Natural killer cell (primary cell): ENCODE measurements around the gene SLC2A1. TPM values are rescaled to one million over a fixed set of nuclear protein-coding genes. Genes with fewer than 3 reads are reported as not detected.

Source experiments
- ATAC-seq, 3 donors: fragments of 150-1000 bp in 2 of 3; fragments of 200-7000 bp in 1 of 3; cut with Tn5 transposase; 1 replicate in 1 of 3; 2 replicates in 2 of 3; pipeline ENCODE4 v1.10.0; 2021; ENCODE audit warnings: mild to moderate bottlenecking in 2 of 3, moderate library complexity in 2 of 3
- DNase-seq, 2 donors: peaks; one replicate each; pipeline versions ENCODE4 v3.0.0 to v3.0.0-alpha.2; 2013 to 2021; ENCODE audit warnings: mixed read lengths in 1 of 2
- H3K27ac ChIP-seq: one replicate; pipeline ENCODE4 v1.5.1; 2013; ENCODE audit warnings: mild to moderate bottlenecking, low read length
- H3K27me3 ChIP-seq: one replicate; pipeline ENCODE4 v1.6.1; 2013; ENCODE audit warnings: low read length; ENCODE audit not compliant: control insufficient read depth, insufficient read depth
- H3K36me3 ChIP-seq: one replicate; pipeline ENCODE4 v1.6.1; 2013; ENCODE audit warnings: low read length; ENCODE audit not compliant: control insufficient read depth, insufficient read depth
- H3K4me1 ChIP-seq: one replicate; pipeline ENCODE4 v1.6.1; 2013; ENCODE audit warnings: low read length; ENCODE audit not compliant: control insufficient read depth, insufficient read depth
- H3K4me3 ChIP-seq: one replicate; pipeline ENCODE4 v1.5.1; 2013; ENCODE audit warnings: low read length
- H3K9me3 ChIP-seq: one replicate; pipeline ENCODE4 v1.6.1; 2013; ENCODE audit warnings: low read length; ENCODE audit not compliant: control insufficient read depth, insufficient read depth
- H3K27ac Mint-ChIP-seq, 2 donors: one replicate each; pipeline ENCODE4 v1.8.0; 2022; ENCODE audit warnings: mild to moderate bottlenecking in 2 of 2, mixed read lengths in 2 of 2, moderate library complexity in 1 of 2
- H3K27me3 Mint-ChIP-seq, 2 donors: one replicate each; pipeline ENCODE4 v1.8.0; 2022; ENCODE audit warnings: low read depth in 2 of 2, mixed read lengths in 2 of 2
- H3K36me3 Mint-ChIP-seq: one replicate; pipeline ENCODE4 v1.8.0; 2022; ENCODE audit warnings: mixed read lengths
- H3K4me1 Mint-ChIP-seq, 2 donors: one replicate each; pipeline ENCODE4 v1.8.0; 2022; ENCODE audit warnings: mixed read lengths in 2 of 2
- H3K4me3 Mint-ChIP-seq: one replicate; pipeline ENCODE4 v1.8.0; 2022; ENCODE audit warnings: mild to moderate bottlenecking, moderate library complexity, mixed read lengths
- H3K9me3 Mint-ChIP-seq, 2 donors: one replicate each; pipeline ENCODE4 v1.8.0; 2022; ENCODE audit warnings: mixed read lengths in 2 of 2
- WGBS: methylation state at CpG from one replicate; pipeline ENCODE4 v1.1.7; 2013; ENCODE audit warnings: missing lambda C conversion rate; ENCODE audit not compliant: insufficient coverage; 5-methylcytosine and 5-hydroxymethylcytosine counted together
- intact Hi-C: fragments of 100-400 bp; cut with micrococcal nuclease; formaldehyde crosslinking; loops from one replicate; pipeline ENCODE4 v1.14.2; 2022
- total RNA-seq, 4 donors: library from RNA; stranded (reverse); fragments of 120-200 nt in 1 of 4; gene quantifications; one replicate each; pipeline versions ENCODE4 v1.2.3 to v1.2.4, GENCODE V29; 2013 to 2022
- TF ChIP-seq, protein P1 (sequence below): fragments of 200-600 bp; IDR thresholded peaks from one replicate; pipeline ENCODE4 v1.8.0; 2022; ENCODE audit warnings: antibody characterized with exemption

The SLC2A1 gene
- total RNA-seq, 3 donors from 2014 or later (not counting 1 experiment from before 2014, with no cell fraction given), result 94.7 to 143 (median 95.1) TPM

GRCh38 chr1:42938645-42939615 is 19.7 kb downstream of the SLC2A1 start:
- Mint-ChIP-seq H3K27ac (peak overlapping the region; percentile 96 to 98), H3K27me3 (no peaks in the 10 kb centered on the region), H3K9me3 (no peaks in the 10 kb centered on the region), H3K4me3 (peak overlapping the region; percentile 83), H3K36me3 (peaks cover 18% of the 10 kb centered on the region), H3K4me1 (peaks cover 90 to 94% of the 10 kb centered on the region in 2 donors)
- Histone ChIP-seq H3K27me3 (no peaks in the 10 kb centered on the region), H3K27ac (peak overlapping the region; percentile 92), H3K9me3 (no peaks in the 10 kb centered on the region), H3K4me1 (peaks cover 97% of the 10 kb centered on the region), H3K36me3 (peaks cover 48% of the 10 kb centered on the region), H3K4me3 (no peak overlapping the region)
- TF ChIP-seq, protein P1, sequence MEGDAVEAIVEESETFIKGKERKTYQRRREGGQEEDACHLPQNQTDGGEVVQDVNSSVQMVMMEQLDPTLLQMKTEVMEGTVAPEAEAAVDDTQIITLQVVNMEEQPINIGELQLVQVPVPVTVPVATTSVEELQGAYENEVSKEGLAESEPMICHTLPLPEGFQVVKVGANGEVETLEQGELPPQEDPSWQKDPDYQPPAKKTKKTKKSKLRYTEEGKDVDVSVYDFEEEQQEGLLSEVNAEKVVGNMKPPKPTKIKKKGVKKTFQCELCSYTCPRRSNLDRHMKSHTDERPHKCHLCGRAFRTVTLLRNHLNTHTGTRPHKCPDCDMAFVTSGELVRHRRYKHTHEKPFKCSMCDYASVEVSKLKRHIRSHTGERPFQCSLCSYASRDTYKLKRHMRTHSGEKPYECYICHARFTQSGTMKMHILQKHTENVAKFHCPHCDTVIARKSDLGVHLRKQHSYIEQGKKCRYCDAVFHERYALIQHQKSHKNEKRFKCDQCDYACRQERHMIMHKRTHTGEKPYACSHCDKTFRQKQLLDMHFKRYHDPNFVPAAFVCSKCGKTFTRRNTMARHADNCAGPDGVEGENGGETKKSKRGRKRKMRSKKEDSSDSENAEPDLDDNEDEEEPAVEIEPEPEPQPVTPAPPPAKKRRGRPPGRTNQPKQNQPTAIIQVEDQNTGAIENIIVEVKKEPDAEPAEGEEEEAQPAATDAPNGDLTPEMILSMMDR, result no peak
- whole genome bisulfite sequencing, result 79% methylated on average over 14 of the region's 14 CpGs
- intact Hi-C loops, result loop anchor here (10.0 kb wide), 2 partner anchors 474 to 1044 kb away; partner anchors contain the start of gene CCDC30
- ATAC-seq, result peak in 1 of 3 donors; percentile 3
- DNase-seq, result no peak

DNA sequence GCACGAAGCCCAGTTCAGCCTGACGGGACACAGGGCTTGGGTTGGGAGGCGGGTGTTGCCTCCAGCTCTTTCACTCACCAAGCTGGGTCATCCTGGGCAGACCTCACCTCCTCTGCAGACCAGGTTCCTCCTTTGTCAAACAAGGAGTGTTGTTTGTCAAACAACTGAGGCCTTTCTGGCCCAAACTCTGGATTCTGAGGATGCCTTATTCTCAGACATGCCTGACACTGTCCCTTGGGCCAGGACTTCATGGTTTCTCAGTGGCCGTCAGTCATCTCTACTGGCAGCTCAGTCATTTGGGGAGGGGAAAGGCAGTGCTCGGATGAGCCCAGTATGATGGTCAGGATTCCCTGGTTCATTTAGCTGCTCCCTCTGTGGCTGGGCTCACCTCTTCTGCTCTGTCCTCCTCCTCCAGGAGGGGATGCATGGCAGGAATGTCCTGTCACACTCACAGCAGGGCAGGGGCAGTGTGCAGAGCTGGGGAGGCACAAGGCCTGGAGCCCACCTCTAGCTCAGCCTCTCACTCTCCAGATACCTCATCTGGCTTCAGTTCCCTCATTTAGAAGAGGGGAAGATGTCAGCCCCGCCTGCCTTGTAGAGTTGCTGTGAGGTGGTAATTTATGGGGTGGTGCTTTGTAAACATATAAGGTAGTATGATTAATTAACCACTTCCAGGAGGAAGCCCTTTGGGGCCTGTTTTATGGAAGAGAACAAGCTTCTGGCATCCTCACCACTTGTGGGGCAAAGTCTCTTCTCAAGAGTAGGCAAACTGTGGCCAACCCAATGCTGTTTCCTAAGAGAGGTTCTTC is 20.6 kb downstream of the SLC2A1 start:
- Mint-ChIP-seq H3K27me3 (no peaks in the 10 kb centered on the region), H3K27ac (peak overlapping the region; percentile 96 to 98), H3K4me1 (peaks cover 90 to 94% of the 10 kb centered on the region in 2 donors), H3K4me3 (peak overlapping the region; percentile 84), H3K36me3 (peaks cover 18% of the 10 kb centered on the region), H3K9me3 (no peaks in the 10 kb centered on the region)
- TF ChIP-seq, protein P1, result no peak
- H3K4me3 ChIP-seq, result no peak overlapping the region
- H3K36me3 ChIP-seq, result peaks cover 51% of the 10 kb centered on the region
- peak in 1 of 2 donors; percentile 50 for DNase-seq
- no peaks in the 10 kb centered on the region for H3K9me3 ChIP-seq
- H3K27ac ChIP-seq, result peak overlapping the region; percentile 92
- intact Hi-C loops, result loop anchor here (1.0 to 10.0 kb wide), 3 partner anchors 17 to 1043 kb away; partner anchors contain the start of gene CCDC30
- peaks cover 97% of the 10 kb centered on the region for H3K4me1 ChIP-seq
- H3K27me3 ChIP-seq, result no peaks in the 10 kb centered on the region
- ATAC-seq, result peak; percentile 9 to 31 (median 11)
- WGBS, result 70% methylated on average over 6 of the region's 6 CpGs

GRCh38 chr1:42937141-42937696 is 21.4 kb downstream of the SLC2A1 start:
- H3K36me3 Mint-ChIP-seq, result peaks cover 18% of the 10 kb centered on the region
- DNase-seq, result peak; percentile 52 to 61

More at GRCh38 chr1:42937141-42937696, 21.4 kb downstream of the SLC2A1 start:
- 46% methylated on average over 6 of the region's 6 CpGs for whole genome bisulfite sequencing
- Mint-ChIP-seq H3K27ac (peak overlapping the region; percentile 96 to 98), H3K27me3 (no peaks in the 10 kb centered on the region), H3K4me3 (peak overlapping the region; percentile 84), H3K4me1 (peaks cover 90 to 94% of the 10 kb centered on the region in 2 donors), H3K9me3 (no peaks in the 10 kb centered on the region)
- H3K4me1 ChIP-seq, result peaks cover 97% of the 10 kb centered on the region
- H3K27ac ChIP-seq, result peak overlapping the region; percentile 92
- TF ChIP-seq, protein P1, result no peak
- H3K4me3 ChIP-seq, result no peak overlapping the region
- H3K9me3 ChIP-seq, result no peaks in the 10 kb centered on the region
- H3K27me3 ChIP-seq, result no peaks in the 10 kb centered on the region
- intact Hi-C loops, result loop anchor here (1.0 to 10.0 kb wide), 3 partner anchors 18 to 1042 kb away; partner anchors contain the start of gene CCDC30
- peaks cover 43% of the 10 kb centered on the region for H3K36me3 ChIP-seq
- peak; percentile 54 to 81 (median 73) for ATAC-seq
